Mesendoderm (in vitro differentiated cells): ENCODE measurements around the gene SYT1.

Source experiments
- DNase-seq: peaks from one replicate; pipeline ENCODE4 v3.0.0; 2013
- H2AK5ac ChIP-seq: 2 replicates; pipeline ENCODE4 v1.6.1; 2013; ENCODE audit warnings: low read length, inconsistent platforms
- H2BK120ac ChIP-seq: 2 replicates; pipeline ENCODE4 v1.6.1; 2013; ENCODE audit warnings: low read depth, mild to moderate bottlenecking, low read length, moderate library complexity, mixed read lengths
- H2BK15ac ChIP-seq: replicated peaks from 2 replicates; pipeline ENCODE4 v1.6.1; 2013; ENCODE audit warnings: low read depth, mild to moderate bottlenecking, moderate library complexity
- H2BK5ac ChIP-seq: 2 replicates; pipeline ENCODE4 v1.6.1; 2013; ENCODE audit warnings: low read length, inconsistent platforms
- H3K18ac ChIP-seq: 2 replicates; pipeline ENCODE4 v1.6.1; 2013; ENCODE audit warnings: mild to moderate bottlenecking, low read length, mixed read lengths
- H3K23ac ChIP-seq: one replicate; pipeline ENCODE4 v1.6.1; 2013; ENCODE audit warnings: low read length
- H3K27ac ChIP-seq: 2 replicates; pipeline ENCODE4 v1.5.1; 2013; ENCODE audit warnings: low read depth, mild to moderate bottlenecking, inconsistent platforms, low read length, moderate library complexity
- H3K27me3 ChIP-seq: 2 replicates; pipeline ENCODE4 v1.6.1; 2013; ENCODE audit warnings: low read length, control low read depth, mild to moderate bottlenecking, inconsistent platforms; ENCODE audit not compliant: insufficient read depth, poor library complexity
- H3K36me3 ChIP-seq: 2 replicates; pipeline ENCODE4 v1.6.1; 2013; ENCODE audit warnings: low read length, inconsistent platforms; ENCODE audit not compliant: control insufficient read depth, insufficient read depth
- H3K4ac ChIP-seq: one replicate; pipeline ENCODE4 v1.6.1; 2013; ENCODE audit warnings: low read depth, mild to moderate bottlenecking, low read length, moderate library complexity
- H3K4me1 ChIP-seq: 2 replicates; pipeline ENCODE4 v1.6.1; 2013; ENCODE audit warnings: low read depth, low read length, inconsistent platforms; ENCODE audit not compliant: control insufficient read depth
- H3K4me2 ChIP-seq: 2 replicates; pipeline ENCODE4 v1.6.1; 2013; ENCODE audit warnings: low read length
- H3K4me3 ChIP-seq: 2 replicates; pipeline ENCODE4 v1.5.1; 2013; ENCODE audit warnings: mild to moderate bottlenecking, low read length
- H3K56ac ChIP-seq: one replicate; pipeline ENCODE4 v1.6.1; 2013; ENCODE audit warnings: low read length
- H3K79me1 ChIP-seq: 2 replicates; pipeline ENCODE4 v1.6.1; 2013; ENCODE audit warnings: low read length, inconsistent platforms
- H3K79me2 ChIP-seq: 2 replicates; pipeline ENCODE4 v1.6.1; 2013; ENCODE audit warnings: mild to moderate bottlenecking, low read length; ENCODE audit not compliant: control insufficient read depth, insufficient read depth
- H3K9ac ChIP-seq: 2 replicates; pipeline ENCODE4 v1.6.1; 2013; ENCODE audit warnings: low read length, inconsistent platforms
- H4K5ac ChIP-seq: one replicate; pipeline ENCODE4 v1.6.1; 2013; ENCODE audit warnings: low read length
- H4K8ac ChIP-seq: one replicate; pipeline ENCODE4 v1.6.1; 2013; ENCODE audit warnings: low read depth, mild to moderate bottlenecking, control low read depth, low read length, moderate library complexity
- WGBS: extraction: QIAGEN DNeasy Blood & Tissue Kit; methylation state at CpG from one replicate; pipeline ENCODE4 v1.1.7; 2013; ENCODE audit warnings: low lambda C conversion rate, missing lambda C conversion rate; ENCODE audit not compliant: insufficient coverage; ENCODE audit errors: extremely low coverage; 5-methylcytosine and 5-hydroxymethylcytosine counted together

Gene SYT1

DNA sequence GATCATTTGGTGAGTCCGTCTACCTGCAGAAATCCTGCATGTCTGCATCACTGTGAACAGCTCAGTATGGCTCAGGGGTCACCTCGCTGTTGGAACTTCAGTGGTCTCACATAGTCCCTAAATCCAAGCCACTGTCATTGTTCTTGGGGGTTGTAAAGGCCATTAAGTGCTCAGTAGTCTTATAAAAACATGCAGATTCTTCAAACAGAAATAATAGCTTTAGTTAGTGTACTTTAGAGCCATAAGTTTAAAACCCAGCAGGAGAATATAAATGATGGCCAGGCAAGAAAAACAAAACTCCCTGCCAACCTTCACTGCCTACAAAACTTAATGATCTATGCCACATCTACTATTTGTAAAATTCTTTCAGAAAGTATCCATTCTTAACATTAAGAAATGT, 396.3 kb downstream of the SYT1 start:
- Histone ChIP-seq H4K8ac (no peak overlapping the region), H2BK5ac (no peak overlapping the region), H3K79me1 (no peaks in the 10 kb centered on the region), H3K4me2 (no peak overlapping the region), H4K5ac (no peak overlapping the region), H3K4ac (no peak overlapping the region), H3K27ac (no peak overlapping the region), H3K9ac (no peak overlapping the region), H2BK15ac (no peak overlapping the region), H3K36me3 (no peaks in the 10 kb centered on the region), H3K4me1 (no peaks in the 10 kb centered on the region), H3K56ac (no peak overlapping the region), H2BK120ac (no peak overlapping the region), H2AK5ac (no peak overlapping the region), H3K4me3 (no peak overlapping the region), H3K23ac (no peak overlapping the region), H3K18ac (no peak overlapping the region), H3K27me3 (no peaks in the 10 kb centered on the region), H3K79me2 (no peaks in the 10 kb centered on the region)
- WGBS = no CpG with 5 or more reads among the region's 2 CpGs
- no peak for DNase-seq

DNA sequence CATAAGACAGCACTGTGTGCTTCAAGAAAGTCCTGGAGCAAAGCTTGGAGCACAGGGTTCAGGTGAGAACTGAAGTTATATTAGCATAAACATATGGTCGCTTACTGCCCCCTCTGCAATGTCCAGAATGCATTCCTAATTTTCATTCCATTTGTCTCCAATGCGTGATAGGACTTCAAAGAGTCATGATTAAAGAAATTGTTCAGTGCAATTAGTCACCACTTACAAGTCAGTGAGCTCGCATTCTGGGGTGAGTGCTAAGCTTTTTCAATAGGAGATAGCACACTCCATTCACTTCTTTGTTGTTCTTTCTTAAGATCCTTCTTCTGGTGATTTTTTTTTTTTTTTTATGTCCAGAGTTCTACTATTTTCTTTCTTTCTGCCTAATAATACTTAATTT, 398.4 kb downstream of the SYT1 start:
- H3K4ac ChIP-seq = no peak overlapping the region
- H3K56ac ChIP-seq = no peak overlapping the region
- no peaks in the 10 kb centered on the region for H3K36me3 ChIP-seq
- no peak overlapping the region for H3K4me2 ChIP-seq
- H3K4me3 ChIP-seq = no peak overlapping the region
- no peak overlapping the region for H4K8ac ChIP-seq
- H2BK5ac ChIP-seq = no peak overlapping the region
- no peak overlapping the region for H3K9ac ChIP-seq
- no peaks in the 10 kb centered on the region for H3K79me1 ChIP-seq
- H3K27ac ChIP-seq = no peak overlapping the region
- no peaks in the 10 kb centered on the region for H3K27me3 ChIP-seq
- H2AK5ac ChIP-seq = no peak overlapping the region
- WGBS = no CpG with 5 or more reads among the region's 3 CpGs
- no peak overlapping the region for H3K23ac ChIP-seq
- H3K18ac ChIP-seq = no peak overlapping the region
- H3K4me1 ChIP-seq = no peaks in the 10 kb centered on the region
- no peaks in the 10 kb centered on the region for H3K79me2 ChIP-seq
- no peak overlapping the region for H2BK15ac ChIP-seq
- DNase-seq = peak; percentile 21
- no peak overlapping the region for H4K5ac ChIP-seq
- no peak overlapping the region for H2BK120ac ChIP-seq

DNA sequence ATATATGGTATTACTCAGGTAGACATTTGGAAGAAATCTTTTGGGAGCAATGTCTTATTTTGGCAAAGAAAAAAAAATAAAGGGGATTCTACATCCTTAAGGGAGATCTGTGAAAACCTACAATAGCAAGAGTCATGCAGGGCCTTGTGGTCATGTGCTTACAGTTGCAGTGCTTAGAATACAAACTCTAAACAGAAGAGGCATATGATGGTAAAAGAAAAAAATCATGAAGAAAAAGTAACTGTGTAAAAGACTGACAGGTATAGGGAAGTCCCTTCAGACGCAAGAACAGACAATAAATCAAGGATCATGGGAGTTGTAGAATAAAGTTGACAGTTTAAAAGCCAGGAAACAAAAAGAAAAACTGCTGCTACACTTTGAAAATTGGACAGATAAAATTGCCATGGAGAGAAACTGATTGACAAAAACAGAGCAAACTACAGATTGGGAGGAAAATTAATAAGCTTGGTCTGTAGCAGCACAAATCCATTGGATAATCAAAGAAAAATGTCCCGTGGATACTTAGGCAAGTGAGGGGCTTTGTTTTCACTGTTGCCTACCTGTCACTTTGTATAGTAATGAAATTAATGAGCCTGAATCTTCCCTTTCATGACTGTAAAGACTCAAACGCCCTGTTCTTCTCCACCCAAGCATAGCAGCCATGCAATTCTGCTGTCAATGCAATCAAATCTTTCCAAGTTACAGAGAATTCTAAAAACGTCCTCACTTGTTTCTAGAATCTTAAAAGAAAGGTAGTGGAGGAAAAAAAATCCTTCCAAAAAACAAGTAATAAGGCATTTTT, 402.0 kb downstream of the SYT1 start:
- Histone ChIP-seq H2BK5ac (no peak overlapping the region), H2AK5ac (no peak overlapping the region), H4K8ac (no peak overlapping the region), H3K27me3 (no peaks in the 10 kb centered on the region), H3K9ac (no peak overlapping the region), H3K4me2 (no peak overlapping the region), H3K4me3 (no peak overlapping the region), H4K5ac (no peak overlapping the region), H3K4ac (no peak overlapping the region), H3K27ac (no peak overlapping the region), H3K23ac (no peak overlapping the region), H2BK15ac (no peak overlapping the region), H3K79me2 (no peaks in the 10 kb centered on the region), H3K79me1 (no peaks in the 10 kb centered on the region), H3K18ac (no peak overlapping the region), H3K56ac (no peak overlapping the region), H3K4me1 (no peaks in the 10 kb centered on the region), H2BK120ac (no peak overlapping the region), H3K36me3 (no peaks in the 10 kb centered on the region)
- no CpG with 5 or more reads among the region's 4 CpGs for WGBS
- DNase-seq = no peak

DNA sequence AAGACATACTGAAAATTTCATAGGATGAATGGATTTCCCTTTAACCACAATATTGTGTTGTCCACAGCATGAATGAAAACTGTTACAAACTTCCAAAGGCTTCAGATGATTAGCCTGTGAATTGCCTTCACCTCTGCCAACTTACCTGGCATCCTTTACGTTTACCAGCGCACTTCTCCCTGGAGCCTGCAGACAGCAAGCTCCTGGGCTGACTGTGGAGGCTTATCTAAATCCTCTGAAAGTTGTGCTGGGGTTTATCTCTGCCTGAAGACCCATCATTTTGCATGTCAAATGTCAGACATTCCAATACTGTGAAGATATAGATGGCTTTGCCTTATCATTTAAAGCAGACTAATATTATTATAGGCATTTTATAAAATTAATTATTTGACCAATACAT, 403.0 kb downstream of the SYT1 start:
- no peak overlapping the region for H3K23ac ChIP-seq

DNA sequence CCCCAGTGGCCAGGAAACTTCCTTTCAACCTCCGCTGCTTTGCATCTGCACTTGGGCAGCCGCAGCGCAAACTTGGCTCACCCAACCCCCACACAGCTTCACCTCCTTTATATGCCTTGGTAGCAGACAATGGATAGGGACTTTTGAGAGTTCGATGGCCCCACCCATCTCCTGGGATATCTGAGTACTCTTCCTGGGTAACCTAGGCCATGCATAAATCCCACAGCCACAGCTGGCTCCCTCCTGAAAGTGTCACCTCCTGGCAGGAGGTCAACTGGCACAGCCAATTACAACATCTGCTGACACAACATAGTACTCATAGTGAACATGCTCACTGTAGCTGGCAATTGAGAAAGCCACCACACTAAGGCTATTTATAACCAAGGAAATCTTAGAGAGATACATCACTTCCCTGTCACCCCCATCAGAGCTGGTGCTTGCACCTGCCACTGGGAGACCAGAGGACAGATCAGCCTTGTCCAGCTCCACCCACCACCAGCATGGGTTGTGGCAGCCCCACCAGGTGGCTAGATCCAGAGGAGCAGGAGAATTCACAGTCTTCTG, 410.0 kb downstream of the SYT1 start:
- Histone ChIP-seq H2BK120ac (no peak overlapping the region), H3K27ac (no peak overlapping the region), H2BK15ac (no peak overlapping the region), H3K4ac (no peak overlapping the region), H2AK5ac (no peak overlapping the region), H4K5ac (no peak overlapping the region), H3K27me3 (no peaks in the 10 kb centered on the region), H4K8ac (no peak overlapping the region), H3K23ac (no peak overlapping the region), H3K79me1 (no peaks in the 10 kb centered on the region), H3K79me2 (no peaks in the 10 kb centered on the region), H3K9ac (no peak overlapping the region), H3K18ac (no peak overlapping the region), H3K36me3 (no peaks in the 10 kb centered on the region), H3K56ac (no peak overlapping the region), H3K4me2 (no peak overlapping the region), H3K4me1 (no peaks in the 10 kb centered on the region), H2BK5ac (no peak overlapping the region), H3K4me3 (no peak overlapping the region)
- DNase-seq = peak; percentile 26
- WGBS = no CpG with 5 or more reads among the region's 4 CpGs

More for the DNA sequence above, 403.0 kb downstream of the SYT1 start:
- peak; percentile 66 for DNase-seq
- H3K4me2 ChIP-seq = no peak overlapping the region
- H3K4ac ChIP-seq = no peak overlapping the region
- no peaks in the 10 kb centered on the region for H3K27me3 ChIP-seq
- H3K36me3 ChIP-seq = no peaks in the 10 kb centered on the region
- H4K8ac ChIP-seq = no peak overlapping the region
- no peak overlapping the region for H2BK120ac ChIP-seq
- H3K79me2 ChIP-seq = no peaks in the 10 kb centered on the region
- H4K5ac ChIP-seq = no peak overlapping the region
- H3K56ac ChIP-seq = no peak overlapping the region
- H2AK5ac ChIP-seq = no peak overlapping the region
- no peak overlapping the region for H3K27ac ChIP-seq
- WGBS = no CpG with 5 or more reads among the region's 2 CpGs
- no peaks in the 10 kb centered on the region for H3K4me1 ChIP-seq
- H3K18ac ChIP-seq = no peak overlapping the region
- H2BK5ac ChIP-seq = no peak overlapping the region
- H3K79me1 ChIP-seq = no peaks in the 10 kb centered on the region
- no peak overlapping the region for H2BK15ac ChIP-seq
- H3K4me3 ChIP-seq = no peak overlapping the region
- H3K9ac ChIP-seq = no peak overlapping the region
